ENCODE results near the gene LPP. TPM values are rescaled to one million over a fixed set of nuclear protein-coding genes. Genes with fewer than 3 reads are reported as not detected.
"Not testable (repeated sequence)": the region's sequence is repeated elsewhere in the genome, so short reads cannot be mapped to it uniquely, and the experiment has no call there.

LPP gene
- total RNA-seq, 2 experiments from 2014 or later = 49.6 to 54.3 TPM

DNA sequence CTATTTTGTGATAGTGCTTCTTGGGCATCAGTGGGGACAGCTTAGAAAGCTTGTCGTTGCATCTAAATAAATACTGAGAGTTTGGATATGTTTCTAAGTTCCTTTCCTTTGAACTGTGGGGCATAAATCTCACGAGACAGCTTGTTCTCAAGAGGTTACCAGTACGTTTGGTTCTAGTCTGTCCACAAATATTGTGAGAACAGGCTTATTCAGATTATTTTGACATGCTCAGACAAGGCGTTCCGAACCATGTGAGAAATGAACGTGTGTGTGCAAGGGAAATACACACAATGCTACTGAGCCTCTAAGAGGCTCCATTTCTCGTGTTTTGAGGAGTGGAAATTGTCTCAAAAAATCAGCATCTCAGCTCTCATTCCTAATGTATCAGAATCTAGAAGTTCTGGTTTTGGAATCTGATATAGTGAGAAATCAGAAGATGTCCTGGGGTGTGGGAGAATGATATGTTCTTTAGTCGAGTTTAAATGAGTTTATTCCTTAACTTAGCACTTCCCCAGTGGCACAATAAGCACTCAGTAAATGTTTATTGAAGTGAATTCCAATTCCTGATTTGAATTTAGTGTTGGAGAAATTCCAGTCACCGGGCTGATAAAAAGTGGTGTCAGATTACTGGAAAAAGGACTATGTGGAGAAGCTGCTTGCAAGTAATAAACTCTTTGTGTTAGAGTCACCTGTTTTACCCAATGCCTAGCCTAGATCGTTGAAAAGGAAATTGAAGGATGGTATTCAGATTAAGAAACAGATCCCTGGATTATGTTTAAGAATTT lies 481.5 kb downstream of the LPP start:
- peaks cover 2% of the 10 kb centered on the region for H3K4me1 Mint-ChIP-seq
- ATAC-seq (ENCODE audit: low read depth) = no peak
- peaks cover 10% of the 10 kb centered on the region for H3K9me3 Mint-ChIP-seq
- H3K4me3 Mint-ChIP-seq = no peak overlapping the region
- DNase-seq = no peak
- H3K27me3 Mint-ChIP-seq = no peaks in the 10 kb centered on the region
- H3K36me3 Mint-ChIP-seq = peaks cover 13% of the 10 kb centered on the region
- POLR2A ChIA-PET = no interaction called here
- H3K27ac Mint-ChIP-seq = no peak overlapping the region

- POLR2A ChIA-PET; H3K4me3 Mint-ChIP-seq; ATAC-seq (ENCODE audit: low read depth); H3K27ac Mint-ChIP-seq; H3K27me3 Mint-ChIP-seq; DNase-seq; H3K4me1 Mint-ChIP-seq: not testable (repeated sequence)
- Mint-ChIP-seq H3K36me3 (peaks cover 15% of the 10 kb centered on the region), H3K9me3 (peaks cover 10% of the 10 kb centered on the region)
Observed at GRCh38 chr3:188636292-188636691, 482.3 kb downstream of the LPP start.

DNA sequence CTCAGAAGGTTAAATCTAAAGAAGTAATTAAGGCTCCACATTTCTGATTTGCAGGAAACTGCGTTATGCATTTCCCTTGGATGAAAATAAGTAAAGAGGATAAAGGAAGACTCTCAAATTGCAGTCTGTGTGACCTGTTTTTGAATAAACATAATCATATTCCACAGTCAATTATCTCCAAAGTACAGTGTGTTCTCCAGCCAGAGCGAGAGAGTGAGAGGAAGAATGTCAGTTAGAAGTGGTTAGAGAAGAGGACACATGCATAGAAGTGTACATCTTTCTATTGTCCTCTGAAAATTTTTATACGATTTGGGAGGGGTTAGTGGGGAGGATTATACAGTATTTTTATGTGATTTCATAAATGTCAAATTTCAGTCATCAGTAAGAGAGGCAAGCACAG lies 487.1 kb downstream of the LPP start:
- Mint-ChIP-seq H3K36me3 (peaks cover 8% of the 10 kb centered on the region), H3K9me3 (peaks cover 4% of the 10 kb centered on the region), H3K4me3 (no peak overlapping the region), H3K4me1 (no peaks in the 10 kb centered on the region), H3K27me3 (no peaks in the 10 kb centered on the region), H3K27ac (no peak overlapping the region)
- ATAC-seq (ENCODE audit: low read depth) (no peak), DNase-seq (no peak)
- POLR2A ChIA-PET = no interaction called here

- H3K4me3 Mint-ChIP-seq = no peak overlapping the region
- H3K36me3 Mint-ChIP-seq = peaks cover 1% of the 10 kb centered on the region
- peaks cover 6% of the 10 kb centered on the region for H3K4me1 Mint-ChIP-seq
- no peak for DNase-seq
- no peaks in the 10 kb centered on the region for H3K27me3 Mint-ChIP-seq
- H3K9me3 Mint-ChIP-seq = peaks cover 1% of the 10 kb centered on the region
- H3K27ac Mint-ChIP-seq = no peak overlapping the region
- no peak for ATAC-seq (ENCODE audit: low read depth)
- POLR2A ChIA-PET = no interaction called here
Observed at GRCh38 chr3:188643736-188644135, 489.8 kb downstream of the LPP start.

GRCh38 chr3:188646592-188646991 lies 492.6 kb downstream of the LPP start:
- H3K27me3 Mint-ChIP-seq = no peaks in the 10 kb centered on the region
- H3K4me1 Mint-ChIP-seq = peaks cover 6% of the 10 kb centered on the region
- H3K36me3 Mint-ChIP-seq = peaks cover 5% of the 10 kb centered on the region
- H3K9me3 Mint-ChIP-seq = peaks cover 5% of the 10 kb centered on the region
- DNase-seq (no peak), ATAC-seq (ENCODE audit: low read depth) (no peak)
- H3K27ac Mint-ChIP-seq = no peak overlapping the region
- H3K4me3 Mint-ChIP-seq = no peak overlapping the region
- POLR2A ChIA-PET = interaction anchor here (1.2 kb wide), 1 partner anchor 11 kb away, joined by 3 read pairs; no protein-coding TSS in a partner anchor

DNA sequence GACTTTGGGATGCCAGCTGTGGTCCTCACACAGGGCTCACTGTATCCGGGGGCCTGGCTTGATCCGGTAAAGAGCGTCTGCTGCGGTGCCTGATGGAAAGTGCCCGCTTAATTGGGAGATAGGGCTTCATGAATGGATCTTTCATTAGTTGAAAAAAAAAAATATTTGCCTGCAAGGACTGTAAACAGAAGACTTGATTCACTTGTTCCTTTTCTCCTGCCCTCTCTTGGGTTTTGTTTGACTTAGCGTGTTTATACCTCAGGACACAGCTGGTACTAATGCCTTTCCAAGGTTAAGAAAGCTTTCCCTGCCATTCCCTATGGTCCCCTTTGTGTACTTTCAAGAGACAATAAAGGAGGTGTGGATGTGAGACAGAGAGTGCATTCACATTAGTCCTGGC lies 493.3 kb downstream of the LPP start:
- POLR2A ChIA-PET = interaction anchor here (1.2 kb wide), 1 partner anchor 10 kb away, joined by 3 read pairs; no protein-coding TSS in a partner anchor
- Mint-ChIP-seq H3K27ac (no peak overlapping the region), H3K9me3 (peaks cover 5% of the 10 kb centered on the region), H3K27me3 (no peaks in the 10 kb centered on the region), H3K4me1 (peaks cover 6% of the 10 kb centered on the region), H3K4me3 (no peak overlapping the region), H3K36me3 (peaks cover 5% of the 10 kb centered on the region)
- ATAC-seq (ENCODE audit: low read depth) = no peak
- DNase-seq = no peak

DNA sequence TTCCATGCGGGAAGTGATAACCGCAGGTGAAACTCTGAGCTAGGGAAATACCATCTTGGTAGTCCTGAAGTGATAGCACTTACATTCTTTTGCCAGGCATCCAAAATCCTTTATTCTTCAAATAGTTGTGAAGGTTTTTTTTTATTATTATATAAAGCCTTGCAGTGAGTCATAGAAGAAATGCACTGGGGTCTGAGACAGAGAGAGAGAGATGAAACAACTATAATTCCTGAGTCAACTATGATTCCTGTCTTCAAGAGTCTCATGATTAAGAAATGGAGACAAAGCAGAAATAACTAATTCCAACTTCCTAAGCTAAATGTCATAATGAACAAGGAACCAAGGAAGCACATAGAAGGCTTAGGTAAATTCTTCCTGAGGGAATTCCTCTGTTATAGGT lies 495.6 kb downstream of the LPP start:
- POLR2A ChIA-PET = no interaction called here
- H3K9me3 Mint-ChIP-seq = peaks cover 7% of the 10 kb centered on the region

DNA sequence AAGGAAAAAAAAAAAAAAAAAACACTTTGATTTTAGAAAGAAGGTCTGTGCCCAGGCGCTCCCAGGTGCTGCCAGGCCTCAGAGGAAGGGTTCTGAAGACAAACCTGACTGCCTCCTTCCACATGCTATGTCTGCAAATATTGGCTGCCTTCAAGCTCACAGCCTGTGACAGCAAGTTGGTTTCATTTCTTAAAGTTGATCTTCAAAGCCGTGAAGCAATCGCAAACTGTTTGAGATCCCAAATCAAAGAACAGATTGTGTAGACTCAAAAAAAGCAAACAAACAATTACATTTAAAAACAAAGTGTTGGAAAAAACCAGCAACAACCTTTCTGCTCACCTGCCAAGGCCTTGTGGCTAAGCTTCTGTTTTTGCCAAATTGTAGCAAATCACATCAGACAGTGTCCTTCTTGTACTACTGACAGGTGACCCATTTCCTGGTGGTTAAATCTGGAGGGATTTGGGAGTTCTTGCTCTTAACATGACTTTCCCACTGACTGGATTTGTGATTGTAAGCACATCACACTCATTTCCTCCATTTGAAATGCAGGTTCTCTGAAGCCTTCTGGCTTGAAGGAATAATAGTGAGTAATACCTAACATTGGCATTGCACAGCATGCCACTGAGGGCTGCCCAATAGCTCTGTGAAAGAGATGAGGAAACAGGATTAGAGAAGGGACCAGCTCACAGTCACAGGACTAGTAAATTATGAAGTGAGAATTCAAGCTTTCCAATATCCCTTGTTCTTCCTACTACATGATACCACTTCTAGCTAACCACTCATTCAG lies 502.4 kb downstream of the LPP start:
- H3K9me3 Mint-ChIP-seq = peaks cover 3% of the 10 kb centered on the region
- no peak overlapping the region for H3K4me3 Mint-ChIP-seq
- peaks cover 4% of the 10 kb centered on the region for H3K4me1 Mint-ChIP-seq
- DNase-seq = no peak
- no peak overlapping the region for H3K27ac Mint-ChIP-seq
- POLR2A ChIA-PET = interaction anchor here (1.2 kb wide), 1 partner anchor 10 kb away, joined by 3 read pairs; no protein-coding TSS in a partner anchor
- H3K36me3 Mint-ChIP-seq = peaks cover 3% of the 10 kb centered on the region
- H3K27me3 Mint-ChIP-seq = no peaks in the 10 kb centered on the region
- ATAC-seq (ENCODE audit: low read depth) = no peak

More for the DNA sequence above, 495.6 kb downstream of the LPP start:
- ATAC-seq (ENCODE audit: low read depth) (no peak), DNase-seq (no peak)
- no peak overlapping the region for H3K27ac Mint-ChIP-seq
- H3K36me3 Mint-ChIP-seq = peaks cover 8% of the 10 kb centered on the region
- H3K27me3 Mint-ChIP-seq = no peaks in the 10 kb centered on the region
- H3K4me1 Mint-ChIP-seq = peaks cover 6% of the 10 kb centered on the region
- no peak overlapping the region for H3K4me3 Mint-ChIP-seq

DNA sequence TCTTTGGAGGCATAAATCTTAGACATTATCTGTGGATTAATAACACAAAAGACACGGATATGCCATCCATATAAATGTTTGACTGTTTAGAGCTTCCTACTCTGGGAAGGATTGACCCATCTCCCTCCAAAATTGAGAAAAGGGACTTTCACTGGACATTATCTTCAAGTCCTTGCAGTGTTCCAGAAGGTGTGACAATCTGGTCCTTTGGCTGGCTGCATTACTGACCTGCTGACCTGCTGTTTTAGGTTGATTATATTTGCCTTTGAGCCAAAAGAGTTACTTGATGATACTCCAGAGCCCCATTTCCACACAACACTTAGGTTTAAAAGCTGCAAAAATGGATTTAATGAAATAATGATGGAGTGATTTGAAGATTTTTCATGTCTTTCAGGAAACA lies 504.6 kb downstream of the LPP start:
- POLR2A ChIA-PET = no interaction called here
- Mint-ChIP-seq H3K27me3 (no peaks in the 10 kb centered on the region), H3K36me3 (peaks cover 2% of the 10 kb centered on the region), H3K4me1 (peaks cover 4% of the 10 kb centered on the region), H3K4me3 (no peak overlapping the region), H3K9me3 (no peaks in the 10 kb centered on the region), H3K27ac (no peak overlapping the region)
- ATAC-seq (ENCODE audit: low read depth) = no peak
- DNase-seq = no peak

GRCh38 chr3:188659449-188660090 lies 505.6 kb downstream of the LPP start:
- Mint-ChIP-seq H3K27me3 (no peaks in the 10 kb centered on the region), H3K9me3 (no peaks in the 10 kb centered on the region), H3K4me1 (peaks cover 4% of the 10 kb centered on the region), H3K4me3 (no peak overlapping the region), H3K36me3 (no peaks in the 10 kb centered on the region), H3K27ac (no peak overlapping the region)
- DNase-seq = no peak
- ATAC-seq (ENCODE audit: low read depth) = no peak
- POLR2A ChIA-PET = no interaction called here

- POLR2A ChIA-PET = no interaction called here
- DNase-seq (no peak), ATAC-seq (ENCODE audit: low read depth) (no peak)
- Mint-ChIP-seq H3K4me1 (no peaks in the 10 kb centered on the region), H3K27ac (no peak overlapping the region), H3K36me3 (no peaks in the 10 kb centered on the region), H3K4me3 (no peak overlapping the region), H3K9me3 (no peaks in the 10 kb centered on the region), H3K27me3 (no peaks in the 10 kb centered on the region)
Observed at GRCh38 chr3:188660415-188660814, 506.5 kb downstream of the LPP start.

GRCh38 chr3:188661806-188662205 lies 507.8 kb downstream of the LPP start:
- ATAC-seq (ENCODE audit: low read depth) (no peak), DNase-seq (no peak)
- no peak overlapping the region for H3K27ac Mint-ChIP-seq
- H3K9me3 Mint-ChIP-seq = no peaks in the 10 kb centered on the region
- no peak overlapping the region for H3K4me3 Mint-ChIP-seq
- H3K27me3 Mint-ChIP-seq = no peaks in the 10 kb centered on the region
- no peaks in the 10 kb centered on the region for H3K36me3 Mint-ChIP-seq
- POLR2A ChIA-PET = no interaction called here
- no peaks in the 10 kb centered on the region for H3K4me1 Mint-ChIP-seq

DNA sequence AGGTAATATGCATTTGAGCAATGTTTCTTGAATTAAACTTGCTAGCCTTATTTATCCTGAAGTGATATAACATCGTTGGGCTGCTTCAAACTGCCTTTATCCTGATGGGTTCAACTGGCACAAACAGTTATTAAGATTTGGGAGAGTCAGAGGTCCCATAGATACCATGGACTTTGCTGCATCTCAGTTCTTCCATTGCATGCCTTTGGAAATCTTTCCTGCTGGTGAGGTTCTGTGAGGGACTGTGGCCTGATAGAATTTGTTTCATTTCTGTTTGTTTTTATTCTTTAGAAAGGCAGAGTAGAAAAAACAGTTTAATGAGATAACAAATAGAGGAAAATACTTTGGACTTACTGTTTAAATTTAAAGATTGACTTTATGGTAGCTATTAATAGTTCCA lies 508.3 kb downstream of the LPP start:
- Mint-ChIP-seq H3K4me1 (no peaks in the 10 kb centered on the region), H3K36me3 (no peaks in the 10 kb centered on the region), H3K27me3 (no peaks in the 10 kb centered on the region), H3K27ac (no peak overlapping the region), H3K4me3 (no peak overlapping the region), H3K9me3 (no peaks in the 10 kb centered on the region)
- DNase-seq = no peak
- POLR2A ChIA-PET = no interaction called here
- ATAC-seq (ENCODE audit: low read depth) = no peak
